Vagina (tissue), 2 donors: ENCODE data around the gene TRPV2.

Source experiments
- POLR2A ChIP-seq, 2 donors: fragments of 450-650 bp; IDR thresholded peaks; one replicate each; pipeline ENCODE4 v1.6.1; 2017; ENCODE audit warnings: antibody characterized with exemption in 2 of 2, mild to moderate bottlenecking in 2 of 2, moderate library complexity in 2 of 2
- POLR2AphosphoS5 ChIP-seq, 2 donors: sonication (generic); formaldehyde crosslinking; IDR thresholded peaks; one replicate each; pipeline ENCODE4 v1.9.0; 2017; ENCODE audit warnings: antibody characterized with exemption in 2 of 2, mild to moderate bottlenecking in 2 of 2, low read depth in 1 of 2; ENCODE audit not compliant: insufficient read depth in 1 of 2
- TF ChIP-seq, protein P1 (sequence below), 3 experiments: fragments of 450-650 bp in 2 of 3; fragments of 200-600 bp in 1 of 3; sonication (generic) in 1 of 3; IDR thresholded peaks; one replicate each; pipeline ENCODE4 v1.5.1; 2017 to 2019; ENCODE audit warnings: antibody characterized with exemption in 3 of 3, mild to moderate bottlenecking in 2 of 3, moderate library complexity in 2 of 3

DNA sequence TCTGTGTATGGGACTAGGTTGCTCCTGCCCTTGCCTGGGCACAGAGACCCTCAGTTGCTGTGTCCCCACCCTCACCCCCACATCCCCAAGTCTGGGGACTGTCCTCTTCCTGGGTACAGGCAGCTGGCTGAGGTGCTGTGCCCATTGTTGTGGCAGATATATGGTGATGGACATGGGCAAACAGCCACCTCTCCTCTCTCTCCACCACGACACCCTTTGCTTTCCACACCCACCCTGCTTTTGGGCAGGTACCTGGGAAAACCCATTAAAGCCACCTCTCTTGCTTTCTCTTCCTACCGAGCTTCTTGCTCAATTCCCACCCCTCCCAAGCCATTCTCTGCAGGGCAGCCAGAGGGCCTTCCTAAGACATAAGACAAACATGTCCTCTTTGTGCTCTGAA is 21.7 kb downstream of the TRPV2 start:
- TF ChIP-seq, protein P1, sequence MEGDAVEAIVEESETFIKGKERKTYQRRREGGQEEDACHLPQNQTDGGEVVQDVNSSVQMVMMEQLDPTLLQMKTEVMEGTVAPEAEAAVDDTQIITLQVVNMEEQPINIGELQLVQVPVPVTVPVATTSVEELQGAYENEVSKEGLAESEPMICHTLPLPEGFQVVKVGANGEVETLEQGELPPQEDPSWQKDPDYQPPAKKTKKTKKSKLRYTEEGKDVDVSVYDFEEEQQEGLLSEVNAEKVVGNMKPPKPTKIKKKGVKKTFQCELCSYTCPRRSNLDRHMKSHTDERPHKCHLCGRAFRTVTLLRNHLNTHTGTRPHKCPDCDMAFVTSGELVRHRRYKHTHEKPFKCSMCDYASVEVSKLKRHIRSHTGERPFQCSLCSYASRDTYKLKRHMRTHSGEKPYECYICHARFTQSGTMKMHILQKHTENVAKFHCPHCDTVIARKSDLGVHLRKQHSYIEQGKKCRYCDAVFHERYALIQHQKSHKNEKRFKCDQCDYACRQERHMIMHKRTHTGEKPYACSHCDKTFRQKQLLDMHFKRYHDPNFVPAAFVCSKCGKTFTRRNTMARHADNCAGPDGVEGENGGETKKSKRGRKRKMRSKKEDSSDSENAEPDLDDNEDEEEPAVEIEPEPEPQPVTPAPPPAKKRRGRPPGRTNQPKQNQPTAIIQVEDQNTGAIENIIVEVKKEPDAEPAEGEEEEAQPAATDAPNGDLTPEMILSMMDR (IDR thresholded peaks at IDR 0.05) = no peak
- no peak for TF ChIP-seq POLR2AphosphoS5 (IDR thresholded peaks at IDR 0.05; ENCODE audit: insufficient read depth in 1 of 2, low read depth in 1 of 2)
- TF ChIP-seq POLR2A (IDR thresholded peaks at IDR 0.05) = no peak
